Adipocyte (in vitro differentiated cells): ENCODE results near the gene HOXA7.

Source experiments
- DNase-seq: peaks from one replicate; pipeline ENCODE4 v3.0.0-alpha.2; 2015; ENCODE audit warnings: low read depth
- H3K27me3 ChIP-seq: replicated peaks from 2 replicates; pipeline ENCODE4 v1.7.0; 2013; ENCODE audit warnings: mild to moderate bottlenecking, low read length, moderate library complexity; ENCODE audit not compliant: control insufficient read depth, insufficient read depth
- H3K36me3 ChIP-seq: 2 replicates; pipeline ENCODE4 v1.7.0; 2013; ENCODE audit warnings: low read length, mild to moderate bottlenecking, moderate library complexity; ENCODE audit not compliant: control insufficient read depth, insufficient read depth, severe bottlenecking
- H3K4me1 ChIP-seq: 2 replicates; pipeline ENCODE4 v1.7.0; 2013; ENCODE audit warnings: mild to moderate bottlenecking, low read length, moderate library complexity; ENCODE audit not compliant: control insufficient read depth, insufficient read depth
- H3K4me3 ChIP-seq: 2 replicates; pipeline ENCODE4 v1.7.0; 2013; ENCODE audit warnings: mild to moderate bottlenecking, low read length, moderate library complexity
- H3K9ac ChIP-seq: 2 replicates; pipeline ENCODE4 v1.7.0; 2013; ENCODE audit warnings: mild to moderate bottlenecking, low read length, moderate library complexity
- H3K9me3 ChIP-seq: 2 replicates; pipeline ENCODE4 v1.7.0; 2013; ENCODE audit warnings: mild to moderate bottlenecking, low read length, moderate library complexity; ENCODE audit not compliant: control insufficient read depth

Gene HOXA7

GRCh38 chr7:27145914-27146412 is 10.5 kb downstream of the HOXA7 start:
- H3K36me3 ChIP-seq: peaks cover 25% of the 10 kb centered on the region
- peak overlapping the region; percentile 94 for H3K4me3 ChIP-seq
- no peak for DNase-seq
- no peaks in the 10 kb centered on the region for H3K9me3 ChIP-seq
- peak overlapping the region; percentile 88 for H3K9ac ChIP-seq
- no peaks in the 10 kb centered on the region for H3K27me3 ChIP-seq
- H3K4me1 ChIP-seq: peaks cover 39% of the 10 kb centered on the region

GRCh38 chr7:27145165-27145913 is 11.1 kb downstream of the HOXA7 start:
- H3K9me3 ChIP-seq: no peaks in the 10 kb centered on the region
- H3K4me3 ChIP-seq: peak overlapping the region; percentile 94
- H3K4me1 ChIP-seq: peaks cover 44% of the 10 kb centered on the region
- H3K9ac ChIP-seq: peak overlapping the region; percentile 88
- H3K27me3 ChIP-seq: no peaks in the 10 kb centered on the region
- no peak for DNase-seq
- peaks cover 25% of the 10 kb centered on the region for H3K36me3 ChIP-seq

GRCh38 chr7:27144781-27145164 is 11.7 kb downstream of the HOXA7 start:
- H3K27me3 ChIP-seq: no peaks in the 10 kb centered on the region
- H3K9me3 ChIP-seq: no peaks in the 10 kb centered on the region
- H3K36me3 ChIP-seq: peaks cover 25% of the 10 kb centered on the region
- H3K4me1 ChIP-seq: peaks cover 50% of the 10 kb centered on the region
- H3K4me3 ChIP-seq: peak overlapping the region; percentile 94
- DNase-seq: no peak
- H3K9ac ChIP-seq: peak overlapping the region; percentile 88

- Histone ChIP-seq H3K4me1 (peaks cover 50% of the 10 kb centered on the region), H3K27me3 (no peaks in the 10 kb centered on the region), H3K4me3 (peak overlapping the region; percentile 94), H3K36me3 (peaks cover 25% of the 10 kb centered on the region), H3K9me3 (no peaks in the 10 kb centered on the region), H3K9ac (peak overlapping the region; percentile 88)
- DNase-seq: no peak
Observed at GRCh38 chr7:27143950-27144780, 12.3 kb downstream of the HOXA7 start.

- Histone ChIP-seq H3K9me3 (no peaks in the 10 kb centered on the region), H3K4me1 (peaks cover 55% of the 10 kb centered on the region), H3K4me3 (peak within 1 kb of the TSS; percentile 94), H3K27me3 (no peaks in the 10 kb centered on the region), H3K9ac (peak within 1 kb of the TSS; percentile 88), H3K36me3 (peaks cover 25% of the 10 kb centered on the region)
- DNase-seq: no peak
Observed at GRCh38 chr7:27143023-27143949, 13.2 kb downstream of the HOXA7 start, which contains the start of gene HOXA5. Gene HOXA5, minus strand, starts transcription at chr7:27143681. Its CDS starts 74 bp downstream, at chr7:27143607.

GRCh38 chr7:27142580-27143022 is 13.9 kb downstream of the HOXA7 start:
- H3K9ac ChIP-seq: peak overlapping the region; percentile 88
- H3K9me3 ChIP-seq: no peaks in the 10 kb centered on the region
- H3K27me3 ChIP-seq: no peaks in the 10 kb centered on the region
- peaks cover 57% of the 10 kb centered on the region for H3K4me1 ChIP-seq
- H3K4me3 ChIP-seq: peak overlapping the region; percentile 82
- DNase-seq: no peak
- H3K36me3 ChIP-seq: peaks cover 25% of the 10 kb centered on the region

GRCh38 chr7:27141923-27142579 is 14.4 kb downstream of the HOXA7 start:
- Histone ChIP-seq H3K27me3 (no peaks in the 10 kb centered on the region), H3K36me3 (peaks cover 25% of the 10 kb centered on the region), H3K4me3 (peak overlapping the region; percentile 82), H3K4me1 (peaks cover 57% of the 10 kb centered on the region), H3K9me3 (no peaks in the 10 kb centered on the region), H3K9ac (peak overlapping the region; percentile 88)
- no peak for DNase-seq

- Histone ChIP-seq H3K4me1 (peaks cover 57% of the 10 kb centered on the region), H3K9ac (peak overlapping the region; percentile 88), H3K27me3 (no peaks in the 10 kb centered on the region), H3K36me3 (peaks cover 25% of the 10 kb centered on the region), H3K4me3 (peak overlapping the region; percentile 82), H3K9me3 (no peaks in the 10 kb centered on the region)
- DNase-seq: no peak
Observed at GRCh38 chr7:27141137-27141922, 15.1 kb downstream of the HOXA7 start.

- Histone ChIP-seq H3K4me3 (peak overlapping the region; percentile 82), H3K27me3 (no peaks in the 10 kb centered on the region), H3K9me3 (no peaks in the 10 kb centered on the region), H3K9ac (peak overlapping the region; percentile 88), H3K4me1 (peaks cover 61% of the 10 kb centered on the region), H3K36me3 (peaks cover 22% of the 10 kb centered on the region)
- DNase-seq: no peak
Observed at GRCh38 chr7:27140126-27140857, 16.2 kb downstream of the HOXA7 start.
